MCF 10A (cell line): ENCODE measurements around the gene NSUN7. TPM values are rescaled to one million over a fixed set of nuclear protein-coding genes. Genes with fewer than 3 reads are reported as not detected.

ENCODE experiments used
- BruUV-seq: library from RNA; stranded (reverse); fragments of 400-500 nt; replicated peaks from 2 replicates; lab custom pipeline; 2021; lab: Mats Ljungman, UMichigan
- CTCF ChIA-PET: fragments of 300-600 bp; sonication (Branson Sonifier 250); formaldehyde crosslinking; extraction: SDS; loops from one replicate; lab custom pipeline; 2021; ENCODE audit warnings: antibody characterized with exemption, inconsistent platforms; lab: Yijun Ruan, JAX
- POLR2A ChIA-PET: fragments of 300-600, 350-650 bp; sonication (Branson Sonifier 250); formaldehyde crosslinking; extraction: SDS; loops from one replicate; lab custom pipeline; 2020; ENCODE audit warnings: antibody characterized with exemption, inconsistent platforms; lab: Yijun Ruan, JAX
- DNase-seq: peaks from one replicate; pipeline ENCODE4 v3.0.0-alpha.2; 2018; ENCODE audit not compliant: unreplicated experiment
- H3K27ac Mint-ChIP-seq: one replicate; pipeline ENCODE4 v1.8.0; 2022; ENCODE audit warnings: mild to moderate bottlenecking, low read depth, mixed read lengths; ENCODE audit not compliant: unreplicated experiment
- H3K27me3 Mint-ChIP-seq: one replicate; pipeline ENCODE4 v1.8.0; 2022; ENCODE audit warnings: mixed read lengths; ENCODE audit not compliant: insufficient read depth, unreplicated experiment
- H3K36me3 Mint-ChIP-seq: one replicate; pipeline ENCODE4 v1.8.0; 2022; ENCODE audit warnings: mild to moderate bottlenecking, moderate library complexity, mixed read lengths; ENCODE audit not compliant: insufficient read depth, unreplicated experiment
- H3K4me1 Mint-ChIP-seq: one replicate; pipeline ENCODE4 v1.8.0; 2022; ENCODE audit warnings: mixed read lengths; ENCODE audit not compliant: insufficient read depth, unreplicated experiment
- H3K4me3 Mint-ChIP-seq: one replicate; pipeline ENCODE4 v1.8.0; 2022; ENCODE audit warnings: mild to moderate bottlenecking, moderate library complexity, mixed read lengths; ENCODE audit not compliant: unreplicated experiment
- H3K9me3 Mint-ChIP-seq: one replicate; pipeline ENCODE4 v1.8.0; 2022; ENCODE audit warnings: mixed read lengths; ENCODE audit not compliant: unreplicated experiment
- CTCF ChIP-seq: fragments of 200-600 bp; IDR thresholded peaks from one replicate; pipeline ENCODE4 v1.8.0; 2022; ENCODE audit warnings: antibody characterized with exemption, mild to moderate bottlenecking; ENCODE audit not compliant: unreplicated experiment
- intact Hi-C: fragments of 100-400 bp; cut with micrococcal nuclease; formaldehyde crosslinking; loops from 2 replicates; pipeline ENCODE4 v1.14.1; 2022
- total RNA-seq: library from RNA; stranded (reverse); gene quantifications from 2 replicates; pipeline ENCODE4 v1.2.3, GENCODE V29; 2022

The NSUN7 gene
- total RNA-seq, 1 experiment from 2014 or later = not detected

GRCh38 chr4:40789031-40789430 is 39.3 kb downstream of the NSUN7 start:
- BruUV-seq = no TSS peak
- Mint-ChIP-seq H3K27me3 (no peaks in the 10 kb centered on the region), H3K27ac (no peak overlapping the region), H3K9me3 (no peaks in the 10 kb centered on the region), H3K36me3 (no peaks in the 10 kb centered on the region), H3K4me1 (no peaks in the 10 kb centered on the region), H3K4me3 (no peak overlapping the region)
- no peak for DNase-seq
- intact Hi-C loops = no loop called here
- CTCF ChIA-PET = no interaction called here
- TF ChIP-seq CTCF = no peak
- POLR2A ChIA-PET = no interaction called here

DNA sequence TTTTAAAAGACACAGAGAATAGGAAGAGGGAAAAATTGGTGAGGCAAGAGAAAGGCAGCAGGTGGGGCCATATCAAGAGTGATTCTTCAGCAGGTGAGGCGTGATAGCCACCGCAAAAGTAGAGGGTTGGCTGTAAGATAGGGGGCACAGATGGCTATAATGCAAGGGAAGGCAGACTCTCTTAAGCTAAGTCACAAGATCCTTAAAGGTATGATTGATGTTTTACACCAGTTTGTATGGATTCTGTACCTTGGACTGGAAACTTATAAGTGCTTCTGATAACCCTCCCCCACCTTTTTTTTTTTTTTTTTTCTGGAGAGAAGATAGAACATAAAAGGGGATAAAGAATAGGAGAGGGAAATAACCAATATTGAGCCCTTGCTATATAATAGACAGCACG is 40.0 kb downstream of the NSUN7 start:
- CTCF ChIA-PET = no interaction called here
- BruUV-seq = no TSS peak
- no peaks in the 10 kb centered on the region for H3K36me3 Mint-ChIP-seq
- no peak for DNase-seq
- no peaks in the 10 kb centered on the region for H3K4me1 Mint-ChIP-seq
- no peaks in the 10 kb centered on the region for H3K9me3 Mint-ChIP-seq
- no peaks in the 10 kb centered on the region for H3K27me3 Mint-ChIP-seq
- no peak for TF ChIP-seq CTCF
- no peak overlapping the region for H3K27ac Mint-ChIP-seq
- intact Hi-C loops = no loop called here
- no peak overlapping the region for H3K4me3 Mint-ChIP-seq
- POLR2A ChIA-PET = no interaction called here

GRCh38 chr4:40800064-40800463 is 50.3 kb downstream of the NSUN7 start:
- BruUV-seq = no TSS peak
- no peaks in the 10 kb centered on the region for H3K4me1 Mint-ChIP-seq
- TF ChIP-seq CTCF = no peak
- CTCF ChIA-PET = interaction anchor here (0.6 kb wide), 1 partner anchor 64 kb away, joined by 3 read pairs; no protein-coding TSS in a partner anchor
- no peak overlapping the region for H3K27ac Mint-ChIP-seq
- H3K9me3 Mint-ChIP-seq = no peaks in the 10 kb centered on the region
- POLR2A ChIA-PET = interaction anchor here (0.6 to 1.9 kb wide), 5 partner anchors 8 to 193 kb away, joined by 3 to 5 read pairs (median 4); no protein-coding TSS in a partner anchor
- H3K4me3 Mint-ChIP-seq = no peak overlapping the region
- no peaks in the 10 kb centered on the region for H3K27me3 Mint-ChIP-seq
- intact Hi-C loops = no loop called here
- DNase-seq = no peak
- peaks cover 6% of the 10 kb centered on the region for H3K36me3 Mint-ChIP-seq

DNA sequence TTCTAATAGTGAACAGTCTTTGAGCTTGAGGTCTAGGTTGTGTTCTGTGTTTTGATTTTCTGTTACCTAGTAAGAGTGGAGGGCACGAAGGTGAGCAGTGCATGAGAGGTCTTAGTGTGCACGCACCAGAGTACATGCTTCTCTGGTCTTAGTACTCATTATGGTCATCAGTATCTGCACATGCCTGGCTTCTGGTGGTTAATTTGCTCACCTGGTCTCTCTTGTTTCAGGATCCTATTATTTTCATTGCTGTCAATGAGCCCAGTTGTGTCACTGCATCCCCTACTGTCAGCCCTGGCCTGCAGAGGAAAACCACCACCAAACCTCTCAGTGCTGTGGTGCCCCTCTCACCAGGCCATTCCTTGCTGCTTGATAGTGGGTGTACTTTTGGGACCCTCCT is 54.8 kb downstream of the NSUN7 start:
- Mint-ChIP-seq H3K9me3 (no peaks in the 10 kb centered on the region), H3K36me3 (peaks cover 17% of the 10 kb centered on the region), H3K27me3 (no peaks in the 10 kb centered on the region), H3K4me3 (no peak overlapping the region), H3K27ac (no peak overlapping the region), H3K4me1 (no peaks in the 10 kb centered on the region)
- TF ChIP-seq CTCF = no peak
- intact Hi-C loops = no loop called here
- POLR2A ChIA-PET = no interaction called here
- CTCF ChIA-PET = interaction anchor here (0.7 to 1.3 kb wide), 2 partner anchors 21 to 67 kb away, joined by 3 to 4 read pairs; no protein-coding TSS in a partner anchor
- no TSS peak for BruUV-seq
- DNase-seq = no peak
